Stimulated activated CD4-positive, alpha-beta T cell treated with anti-CD3 and anti-CD28 coated beads, Interleukin-2, amount 100 ng/mL, for 24 hours (primary cell): ENCODE results near the gene SYT2.
"Not testable (repeated sequence)": the region's sequence is repeated elsewhere in the genome, so short reads cannot be mapped to it uniquely, and the experiment has no call there.

Experiments used
- DNase-seq, 2 donors: peaks; one replicate each; pipeline ENCODE4 v3.0.0-alpha.2; 2020

Gene SYT2

DNA sequence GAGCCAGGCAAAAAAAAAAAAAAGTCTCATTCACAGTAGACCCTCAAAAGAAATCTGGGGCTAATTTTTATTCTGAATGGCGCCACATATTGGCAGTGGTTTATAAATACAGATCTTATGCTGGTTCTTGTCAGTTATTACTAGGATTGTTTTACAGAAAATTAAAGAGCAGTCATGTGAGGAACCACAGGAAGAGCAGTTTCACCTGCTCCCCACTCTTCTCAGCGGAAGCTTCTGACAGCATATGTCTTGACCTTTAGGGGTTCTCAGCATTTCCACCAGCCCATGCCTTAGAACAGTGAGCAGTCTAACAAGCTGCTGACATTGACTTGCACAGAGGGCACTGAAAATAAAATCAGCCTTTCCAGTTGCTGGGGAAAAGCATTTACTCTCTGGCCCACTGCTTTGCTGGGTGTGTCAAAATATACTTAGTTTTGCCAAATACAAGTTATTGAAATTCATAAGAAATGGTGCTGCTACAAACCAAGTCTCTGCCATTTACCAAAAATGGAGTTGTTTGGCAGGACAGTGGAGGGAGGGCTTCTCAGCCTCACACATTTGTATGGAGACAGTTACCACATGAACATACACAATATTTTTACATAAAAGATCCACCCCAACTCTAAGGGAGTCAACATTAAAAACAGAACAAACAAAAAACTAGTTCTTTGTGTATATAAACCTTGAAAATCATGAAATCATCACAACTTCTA lies 144.2 kb downstream of the SYT2 start:
- no peak for DNase-seq

GRCh38 chr1:202564958-202565495 lies 145.2 kb downstream of the SYT2 start:
- no peak for DNase-seq

GRCh38 chr1:202563818-202564217 lies 146.4 kb downstream of the SYT2 start:
- no peak for DNase-seq

DNA sequence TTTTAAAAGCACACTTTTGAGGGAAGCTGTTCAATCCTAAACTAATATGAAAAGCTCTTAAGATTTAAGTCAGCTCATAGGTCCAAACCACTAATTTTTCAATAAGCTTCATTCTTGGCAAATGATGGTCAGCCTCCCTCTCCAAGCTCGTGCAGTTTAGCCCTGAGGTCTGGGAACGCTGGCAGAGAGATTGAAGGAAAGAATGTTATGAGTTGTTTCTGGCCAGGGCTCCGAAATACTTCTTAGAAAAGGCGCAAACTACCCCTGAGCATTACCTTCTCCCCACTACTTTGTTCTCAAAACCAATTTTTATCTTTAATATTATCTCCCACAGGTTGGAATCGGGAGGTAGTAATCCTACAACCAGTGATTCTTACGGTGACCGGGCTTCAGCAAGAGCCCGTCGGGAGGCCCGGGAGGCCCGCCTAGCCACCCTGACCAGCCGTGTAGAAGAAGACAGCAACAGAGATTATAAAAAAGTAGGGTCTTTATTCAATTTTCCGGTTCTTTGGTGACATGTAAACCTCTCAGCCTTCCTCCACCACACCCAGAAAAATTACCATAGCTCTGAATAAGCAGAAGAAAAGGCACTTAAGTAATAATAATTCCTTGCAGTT lies 147.7 kb downstream of the SYT2 start:
- no peak for DNase-seq

- DNase-seq = no peak
Measured at GRCh38 chr1:202561726-202562443, 148.4 kb downstream of the SYT2 start.

- no peak for DNase-seq
Measured at GRCh38 chr1:202561240-202561639, 149.0 kb downstream of the SYT2 start.

GRCh38 chr1:202557662-202558061 lies 152.6 kb downstream of the SYT2 start:
- not testable (repeated sequence) for DNase-seq

GRCh38 chr1:202556037-202556436 lies 154.2 kb downstream of the SYT2 start:
- not testable (repeated sequence) for DNase-seq

DNA sequence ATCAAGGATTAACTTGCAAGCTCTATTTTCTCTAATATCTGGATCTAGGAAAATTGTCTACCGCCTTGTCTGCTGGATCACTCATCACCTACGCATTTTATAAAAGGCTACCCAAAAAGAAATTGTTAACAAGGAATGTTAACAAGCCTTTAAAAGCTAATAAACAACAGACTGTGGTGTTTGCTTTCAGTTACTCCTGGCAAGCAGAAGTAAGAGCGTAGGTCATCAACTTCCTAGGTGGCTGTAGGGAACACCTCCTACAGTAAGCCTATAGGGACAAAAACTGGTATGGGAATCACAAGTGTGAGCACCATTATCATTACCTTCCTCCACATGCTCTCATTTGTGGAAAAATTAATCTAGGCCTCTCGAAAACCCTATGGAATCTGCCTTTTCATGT lies 155.6 kb downstream of the SYT2 start:
- DNase-seq = not testable (repeated sequence)

DNA sequence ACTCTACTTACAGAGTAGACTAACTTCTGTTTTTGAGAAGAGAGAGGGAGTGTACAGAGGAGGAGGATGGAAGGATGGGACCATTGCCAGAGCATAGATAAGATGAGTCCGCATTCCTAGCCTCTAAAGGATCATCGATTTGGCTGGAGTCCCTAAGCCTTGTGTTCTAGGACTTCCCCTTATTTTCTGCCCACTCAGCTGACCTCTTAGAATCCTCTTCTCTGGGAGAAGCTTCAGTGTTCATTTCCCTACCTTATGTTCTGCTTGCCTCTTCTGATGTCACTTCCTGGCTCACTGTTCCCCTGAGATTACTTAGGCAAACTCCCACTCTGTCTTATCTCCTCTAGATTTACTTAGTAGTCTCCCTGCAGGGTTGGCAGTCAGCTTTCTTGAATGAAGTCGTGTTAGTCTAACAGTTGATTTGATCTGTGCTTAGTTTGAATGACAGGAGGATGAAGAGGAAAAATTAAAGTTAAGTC lies 156.7 kb downstream of the SYT2 start:
- no peak for DNase-seq

- DNase-seq = not testable (repeated sequence)
Measured at GRCh38 chr1:202553078-202553477, 157.2 kb downstream of the SYT2 start.

DNA sequence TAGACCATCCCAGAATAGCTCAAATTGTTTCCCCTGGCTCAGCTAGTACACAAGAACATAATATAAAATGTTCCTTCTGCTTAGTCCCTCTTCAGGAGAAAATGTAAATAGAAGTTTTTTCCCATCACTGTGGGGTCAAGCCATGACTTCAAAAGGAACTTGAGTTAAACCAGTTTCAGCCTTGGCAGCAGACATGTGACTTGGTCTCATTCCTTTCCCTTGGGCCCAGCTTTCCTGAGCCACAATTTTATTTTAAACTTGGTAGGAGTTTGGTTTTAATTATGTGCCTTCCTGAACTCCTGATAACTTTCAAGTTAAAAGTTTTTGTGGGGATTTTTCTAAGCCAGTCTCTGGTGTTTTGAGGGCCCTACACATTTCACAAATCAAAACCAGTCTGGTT lies 157.6 kb downstream of the SYT2 start:
- DNase-seq = not testable (repeated sequence)

DNA sequence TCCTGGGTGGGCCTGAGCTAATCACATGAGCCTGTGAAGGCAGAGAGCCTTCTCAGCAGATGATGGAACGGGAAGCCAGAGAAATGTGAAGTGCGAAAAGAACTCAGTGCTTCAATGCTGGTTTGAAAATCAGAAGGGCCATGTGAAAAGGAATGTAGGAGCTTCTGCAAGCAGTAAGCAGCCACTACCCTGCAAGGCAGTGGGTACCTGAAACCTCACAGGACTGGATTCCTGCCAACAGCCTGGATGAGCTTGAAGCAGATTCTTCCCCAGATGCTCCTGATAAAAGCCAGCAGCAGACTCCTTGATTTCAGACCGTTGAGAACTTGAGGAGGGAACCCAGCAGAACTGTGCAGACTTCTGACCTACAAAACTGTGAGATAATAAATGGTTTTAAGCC lies 158.6 kb downstream of the SYT2 start:
- DNase-seq = no peak

GRCh38 chr1:202550088-202550487 lies 160.2 kb downstream of the SYT2 start:
- DNase-seq = not testable (repeated sequence)

DNA sequence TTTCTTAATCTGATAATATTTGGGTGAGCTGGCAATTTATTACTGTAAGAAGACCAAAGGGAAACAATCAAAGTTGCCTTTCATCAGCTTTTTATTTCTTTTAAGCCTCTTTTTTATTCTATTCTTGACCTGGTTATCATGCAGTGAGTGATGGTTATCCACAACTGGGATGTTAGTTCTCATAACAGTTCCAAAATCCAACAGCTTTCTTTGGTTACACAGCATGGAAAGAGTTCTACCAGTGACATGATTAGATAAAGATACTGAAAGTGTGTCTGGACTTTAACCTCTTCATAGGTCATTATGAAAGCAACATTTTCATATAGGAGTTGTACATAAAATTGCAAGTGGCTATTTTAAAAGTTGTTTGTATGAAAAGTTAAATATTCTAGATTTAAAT lies 163.0 kb downstream of the SYT2 start:
- DNase-seq = no peak

GRCh38 chr1:202546796-202547195 lies 163.5 kb downstream of the SYT2 start:
- not testable (repeated sequence) for DNase-seq

DNA sequence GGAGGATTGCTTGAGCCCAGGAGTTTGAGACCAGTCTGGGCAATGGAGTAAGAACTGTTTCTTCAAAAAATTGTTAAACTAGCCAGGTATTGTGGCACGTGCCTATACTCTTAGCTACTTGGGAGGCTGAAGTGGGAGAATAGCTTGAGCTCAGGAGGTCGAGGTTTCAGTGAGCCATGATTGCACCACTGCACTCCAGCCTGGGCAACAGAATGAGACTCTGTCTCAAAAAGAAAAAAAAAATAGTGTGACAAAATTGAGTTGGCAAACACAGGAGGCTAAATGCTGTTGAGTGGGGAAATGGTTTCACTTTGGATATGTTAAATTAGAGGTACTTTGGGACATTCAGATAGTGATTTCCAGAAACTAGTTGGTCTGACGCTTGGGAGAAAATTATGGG lies 163.9 kb downstream of the SYT2 start:
- DNase-seq = not testable (repeated sequence)

GRCh38 chr1:202545647-202546303 lies 164.5 kb downstream of the SYT2 start:
- DNase-seq = not testable (repeated sequence)

DNA sequence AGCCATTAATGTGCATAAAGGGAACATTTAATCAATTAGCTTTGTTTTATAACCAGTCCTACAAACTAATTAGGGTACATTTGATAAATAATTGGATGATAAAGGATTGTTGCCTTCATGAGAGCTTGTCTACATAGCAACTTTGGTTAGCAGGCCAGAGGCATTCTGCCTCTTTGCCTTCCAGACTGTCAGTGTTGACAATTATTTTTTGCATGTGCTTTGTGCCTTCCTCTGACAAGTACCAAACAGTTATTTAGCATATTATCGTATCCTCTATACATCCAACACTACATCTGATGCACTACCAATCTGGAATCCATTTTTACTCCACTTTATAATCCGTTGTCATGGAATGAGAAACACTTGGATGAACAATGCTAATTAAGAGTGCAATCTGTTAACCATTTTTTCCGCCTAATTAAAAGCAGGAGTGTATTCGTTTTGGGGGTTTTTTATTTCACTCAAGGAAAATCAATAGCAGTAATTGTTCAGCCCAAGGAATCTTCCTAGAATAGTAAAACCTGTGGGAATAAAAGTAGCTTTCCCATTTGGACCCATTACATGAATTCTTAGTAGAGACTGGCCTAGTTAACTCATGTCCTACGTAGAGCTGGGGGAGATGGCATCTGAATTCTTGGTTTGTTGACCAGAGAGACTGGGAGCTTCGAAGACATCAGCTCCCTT lies 165.3 kb downstream of the SYT2 start:
- not testable (repeated sequence) for DNase-seq

GRCh38 chr1:202543537-202543936 lies 166.7 kb downstream of the SYT2 start:
- not testable (repeated sequence) for DNase-seq

DNA sequence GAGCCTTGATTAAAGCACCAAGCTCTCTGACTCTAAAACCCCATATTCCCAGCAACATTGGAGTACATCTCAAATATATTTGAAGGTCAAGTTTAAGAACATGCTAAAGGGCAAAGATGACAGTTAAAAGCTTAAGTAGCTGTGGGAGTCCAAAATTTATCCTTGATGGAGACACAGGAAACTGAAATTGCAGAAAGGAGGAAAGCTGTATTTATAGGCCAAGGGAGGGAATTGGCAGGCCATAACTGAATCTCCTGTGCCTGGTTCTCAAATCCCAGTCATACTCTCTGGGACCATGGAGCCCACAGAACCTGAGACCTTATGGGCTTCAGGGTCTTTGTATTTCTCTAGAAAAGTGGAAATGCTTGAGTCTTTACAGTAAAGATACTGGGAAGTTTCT lies 167.8 kb downstream of the SYT2 start:
- not testable (repeated sequence) for DNase-seq

- DNase-seq = not testable (repeated sequence)
Measured at GRCh38 chr1:202540858-202541257, 169.4 kb downstream of the SYT2 start.
